T-helper 2 cell treated with Interferon-gamma antibody and Interleukin-4, amounts not matched to agents 5 μg/mL and 100 μg/mL, for 36 hours (primary cell): ENCODE data around the gene POU1F1.
"Not testable (repeated sequence)": the region's sequence is repeated elsewhere in the genome, so short reads cannot be mapped to it uniquely, and the experiment has no call there.

Source experiments
- DNase-seq: peaks from one replicate; pipeline ENCODE4 v3.0.0; 2021; ENCODE audit warnings: low spot score
- H3K27ac Mint-ChIP-seq: one replicate; pipeline ENCODE4 v1.8.0; 2021; ENCODE audit warnings: mild to moderate bottlenecking, mixed read lengths
- H3K27me3 Mint-ChIP-seq: one replicate; pipeline ENCODE4 v1.8.0; 2021; ENCODE audit warnings: low read depth, mixed read lengths
- H3K36me3 Mint-ChIP-seq: one replicate; pipeline ENCODE4 v1.8.0; 2021; ENCODE audit warnings: low read depth, mixed read lengths
- H3K4me1 Mint-ChIP-seq: one replicate; pipeline ENCODE4 v1.8.0; 2021; ENCODE audit warnings: low read depth, mixed read lengths
- H3K4me3 Mint-ChIP-seq: one replicate; pipeline ENCODE4 v1.8.0; 2022; ENCODE audit warnings: mild to moderate bottlenecking, moderate library complexity, mixed read lengths
- H3K9me3 Mint-ChIP-seq: one replicate; pipeline ENCODE4 v1.8.0; 2021; ENCODE audit warnings: mixed read lengths

POU1F1 gene

GRCh38 chr3:87276484-87276883 lies at the start of gene POU1F1:
Gene POU1F1, minus strand, starts transcription at chr3:87276584. Its CDS starts 122 bp downstream, at chr3:87276462.
- no peak for DNase-seq
- Mint-ChIP-seq H3K4me1 (peaks cover 10% of the 10 kb centered on the region), H3K4me3 (no peak within 1 kb of the TSS), H3K9me3 (no peaks in the 10 kb centered on the region), H3K27me3 (no peaks in the 10 kb centered on the region), H3K36me3 (no peaks in the 10 kb centered on the region), H3K27ac (no peak within 1 kb of the TSS)

GRCh38 chr3:87324609-87325008 lies 48.2 kb upstream of the POU1F1 start:
- Mint-ChIP-seq H3K4me1 (no peaks in the 10 kb centered on the region), H3K27me3 (peaks cover 9% of the 10 kb centered on the region), H3K36me3 (no peaks in the 10 kb centered on the region), H3K9me3 (no peaks in the 10 kb centered on the region), H3K27ac (no peak overlapping the region), H3K4me3 (no peak overlapping the region)
- DNase-seq, result no peak

- Mint-ChIP-seq H3K4me1 (no peaks in the 10 kb centered on the region), H3K9me3 (no peaks in the 10 kb centered on the region), H3K4me3 (no peak overlapping the region), H3K27ac (no peak overlapping the region), H3K36me3 (no peaks in the 10 kb centered on the region), H3K27me3 (peaks cover 3% of the 10 kb centered on the region)
- DNase-seq, result no peak
Measured at GRCh38 chr3:87320756-87321626, 44.6 kb upstream of the POU1F1 start.

- Mint-ChIP-seq H3K4me3 (no peak overlapping the region), H3K36me3 (no peaks in the 10 kb centered on the region), H3K27ac (no peak overlapping the region), H3K9me3 (no peaks in the 10 kb centered on the region), H3K27me3 (no peaks in the 10 kb centered on the region), H3K4me1 (no peaks in the 10 kb centered on the region)
- DNase-seq, result no peak
Measured at GRCh38 chr3:87318617-87319021, 42.2 kb upstream of the POU1F1 start.

GRCh38 chr3:87317779-87318178 lies 41.4 kb upstream of the POU1F1 start:
- Mint-ChIP-seq H3K36me3 (no peaks in the 10 kb centered on the region), H3K27me3 (no peaks in the 10 kb centered on the region), H3K9me3 (no peaks in the 10 kb centered on the region), H3K4me1 (no peaks in the 10 kb centered on the region), H3K27ac (no peak overlapping the region), H3K4me3 (no peak overlapping the region)
- no peak for DNase-seq

- H3K27ac Mint-ChIP-seq, result no peak overlapping the region
- no peaks in the 10 kb centered on the region for H3K9me3 Mint-ChIP-seq
- no peaks in the 10 kb centered on the region for H3K4me1 Mint-ChIP-seq
- H3K36me3 Mint-ChIP-seq, result no peaks in the 10 kb centered on the region
- H3K27me3 Mint-ChIP-seq, result no peaks in the 10 kb centered on the region
- DNase-seq, result no peak
- no peak overlapping the region for H3K4me3 Mint-ChIP-seq
Measured at GRCh38 chr3:87313641-87314040, 37.3 kb upstream of the POU1F1 start.

- Mint-ChIP-seq H3K4me1 (no peaks in the 10 kb centered on the region), H3K27me3 (no peaks in the 10 kb centered on the region), H3K36me3 (no peaks in the 10 kb centered on the region), H3K9me3 (no peaks in the 10 kb centered on the region), H3K4me3 (no peak overlapping the region), H3K27ac (no peak overlapping the region)
- DNase-seq, result no peak
Measured at GRCh38 chr3:87311309-87311708, 34.9 kb upstream of the POU1F1 start.

- Mint-ChIP-seq H3K36me3 (no peaks in the 10 kb centered on the region), H3K27ac (no peak overlapping the region), H3K27me3 (no peaks in the 10 kb centered on the region), H3K4me1 (no peaks in the 10 kb centered on the region), H3K9me3 (no peaks in the 10 kb centered on the region), H3K4me3 (no peak overlapping the region)
- no peak for DNase-seq
Measured at GRCh38 chr3:87309601-87310000, 33.2 kb upstream of the POU1F1 start.

GRCh38 chr3:87307805-87308204 lies 31.4 kb upstream of the POU1F1 start:
- Mint-ChIP-seq H3K4me3 (no peak overlapping the region), H3K4me1 (no peaks in the 10 kb centered on the region), H3K27ac (no peak overlapping the region), H3K36me3 (no peaks in the 10 kb centered on the region), H3K9me3 (no peaks in the 10 kb centered on the region), H3K27me3 (no peaks in the 10 kb centered on the region)
- DNase-seq, result no peak

GRCh38 chr3:87305517-87305916 lies 29.1 kb upstream of the POU1F1 start:
- H3K9me3 Mint-ChIP-seq, result no peaks in the 10 kb centered on the region
- DNase-seq, result no peak
- no peak overlapping the region for H3K4me3 Mint-ChIP-seq
- H3K27me3 Mint-ChIP-seq, result no peaks in the 10 kb centered on the region
- no peaks in the 10 kb centered on the region for H3K36me3 Mint-ChIP-seq
- no peaks in the 10 kb centered on the region for H3K4me1 Mint-ChIP-seq
- no peak overlapping the region for H3K27ac Mint-ChIP-seq

- DNase-seq, H3K36me3 Mint-ChIP-seq, H3K27ac Mint-ChIP-seq, H3K4me3 Mint-ChIP-seq, H3K27me3 Mint-ChIP-seq, H3K4me1 Mint-ChIP-seq, H3K9me3 Mint-ChIP-seq: not testable (repeated sequence)
Measured at GRCh38 chr3:87305031-87305430, 28.6 kb upstream of the POU1F1 start.

- Mint-ChIP-seq H3K4me1 (peaks cover 2% of the 10 kb centered on the region), H3K4me3 (no peak overlapping the region), H3K36me3 (no peaks in the 10 kb centered on the region), H3K9me3 (peaks cover 6% of the 10 kb centered on the region), H3K27ac (no peak overlapping the region), H3K27me3 (no peaks in the 10 kb centered on the region)
- no peak for DNase-seq
Measured at GRCh38 chr3:87298111-87298718, 21.8 kb upstream of the POU1F1 start.

- Mint-ChIP-seq H3K4me3 (no peak overlapping the region), H3K9me3 (no peaks in the 10 kb centered on the region), H3K27me3 (peaks cover 10% of the 10 kb centered on the region), H3K4me1 (peaks cover 6% of the 10 kb centered on the region), H3K36me3 (no peaks in the 10 kb centered on the region), H3K27ac (no peak overlapping the region)
- no peak for DNase-seq
Measured at GRCh38 chr3:87288446-87288845, 12.1 kb upstream of the POU1F1 start.

GRCh38 chr3:87287011-87287410 lies 10.6 kb upstream of the POU1F1 start:
- H3K27me3 Mint-ChIP-seq, result peaks cover 19% of the 10 kb centered on the region
- DNase-seq, result no peak
- no peaks in the 10 kb centered on the region for H3K9me3 Mint-ChIP-seq

More at GRCh38 chr3:87287011-87287410, 10.6 kb upstream of the POU1F1 start:
- Mint-ChIP-seq H3K27ac (no peak overlapping the region), H3K4me3 (no peak overlapping the region), H3K4me1 (peaks cover 6% of the 10 kb centered on the region), H3K36me3 (no peaks in the 10 kb centered on the region)
